ENCODE data around the gene CEP120.
A peak's percentile ranks its signal among the peaks of the same experiment; 100 is the strongest.
"Not testable (repeated sequence)": the region's sequence is repeated elsewhere in the genome, so short reads cannot be mapped to it uniquely, and the experiment has no call there.

Gene CEP120

DNA sequence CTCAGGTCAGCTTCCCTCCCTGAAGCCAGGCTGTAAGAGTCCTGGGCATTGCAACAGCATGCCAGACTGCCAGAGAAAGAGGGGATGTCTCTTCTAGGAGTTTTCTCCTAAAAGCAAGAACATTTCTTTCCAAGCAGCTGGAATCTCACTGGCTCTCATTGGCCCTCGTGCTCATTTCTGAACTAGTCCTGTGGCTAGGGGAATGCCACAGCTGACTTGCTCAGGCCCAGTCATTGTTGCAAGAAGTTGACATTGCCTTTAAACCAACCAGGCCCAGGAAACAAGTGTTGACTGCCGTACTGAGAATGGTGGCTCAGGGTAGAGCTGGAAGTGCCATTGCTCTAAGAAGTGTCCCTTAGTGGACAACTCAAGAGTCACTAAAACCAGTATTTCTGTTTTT is 15.0 kb upstream of the CEP120 start:
- DNase-seq: no peak

DNA sequence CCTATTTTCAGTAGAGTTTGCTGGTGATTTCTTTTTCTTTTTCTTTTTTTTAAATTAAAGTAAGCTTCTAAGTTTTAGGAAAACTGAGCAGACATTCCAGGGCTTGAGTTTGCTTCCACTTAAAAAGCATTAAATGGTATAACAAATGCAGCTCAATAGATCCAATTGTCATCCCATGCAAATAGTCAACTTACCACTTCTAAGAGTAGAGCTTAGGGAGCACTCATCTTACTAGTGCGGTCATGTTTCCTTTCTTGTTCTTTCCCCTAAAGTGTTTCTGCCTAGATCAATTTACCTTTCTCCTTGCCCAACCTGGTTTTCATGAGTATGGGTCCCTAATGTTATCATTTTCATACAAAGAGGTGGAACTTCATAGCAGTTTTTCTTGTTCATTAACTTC is 13.0 kb upstream of the CEP120 start:
- no peak for DNase-seq

DNA sequence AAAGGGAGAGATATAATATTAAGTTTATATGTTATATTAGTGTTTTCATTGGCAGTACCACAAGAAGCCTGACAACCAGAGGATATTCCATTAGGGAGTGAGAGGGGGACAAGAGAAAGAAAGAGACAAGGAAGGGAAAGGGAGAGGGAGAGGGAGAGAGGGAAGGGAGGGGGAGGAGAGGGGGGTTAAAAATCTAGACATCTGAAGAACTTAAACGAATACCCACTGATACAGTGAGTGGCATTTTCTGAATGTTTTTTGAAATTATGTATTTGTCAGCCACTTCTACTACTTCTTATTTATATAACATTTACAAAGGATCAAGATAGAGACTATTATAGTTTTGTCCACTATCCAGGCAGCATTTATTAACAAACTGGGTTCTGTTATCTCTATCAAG is 11.6 kb upstream of the CEP120 start:
- DNase-seq: no peak

DNA sequence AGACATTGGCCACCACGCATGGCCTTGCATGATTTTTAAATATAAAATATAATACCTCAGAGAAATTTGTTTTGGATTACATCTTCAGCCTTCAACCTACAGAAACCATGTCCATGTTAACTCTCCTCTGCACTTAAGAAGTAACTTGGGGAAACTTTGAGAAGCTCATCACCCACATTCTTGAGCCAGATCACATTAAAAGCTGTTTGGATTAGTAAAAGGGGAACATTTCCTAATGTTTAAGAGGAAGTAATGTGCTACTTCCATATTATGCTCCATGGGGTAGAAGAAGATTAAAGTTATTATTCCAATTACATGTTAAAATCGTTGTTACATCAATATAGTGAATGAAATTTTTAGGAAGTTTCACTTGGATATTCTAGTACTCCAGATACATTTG is 10.4 kb upstream of the CEP120 start:
- DNase-seq: no peak

DNA sequence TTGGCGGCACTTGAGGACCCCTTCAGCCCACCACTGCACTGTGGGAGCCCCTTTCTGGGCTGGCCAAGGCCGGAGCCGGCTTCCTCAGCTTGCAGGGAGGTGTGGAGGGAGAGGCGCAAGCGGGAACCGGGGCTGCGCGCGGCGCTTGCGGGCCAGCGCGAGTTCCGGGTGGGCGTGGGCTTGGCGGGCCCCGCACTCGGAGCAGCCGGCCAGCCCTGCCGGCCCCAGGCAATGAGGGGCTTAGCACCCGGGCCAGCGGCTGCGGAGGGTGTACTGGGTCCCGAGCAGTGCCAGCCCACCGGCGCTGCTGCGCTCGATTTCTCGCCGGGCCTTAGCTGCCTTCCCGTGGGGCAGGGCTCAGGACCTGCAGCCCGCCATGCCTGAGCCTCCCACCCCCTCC is 7.2 kb upstream of the CEP120 start:
- DNase-seq: not testable (repeated sequence)

DNA sequence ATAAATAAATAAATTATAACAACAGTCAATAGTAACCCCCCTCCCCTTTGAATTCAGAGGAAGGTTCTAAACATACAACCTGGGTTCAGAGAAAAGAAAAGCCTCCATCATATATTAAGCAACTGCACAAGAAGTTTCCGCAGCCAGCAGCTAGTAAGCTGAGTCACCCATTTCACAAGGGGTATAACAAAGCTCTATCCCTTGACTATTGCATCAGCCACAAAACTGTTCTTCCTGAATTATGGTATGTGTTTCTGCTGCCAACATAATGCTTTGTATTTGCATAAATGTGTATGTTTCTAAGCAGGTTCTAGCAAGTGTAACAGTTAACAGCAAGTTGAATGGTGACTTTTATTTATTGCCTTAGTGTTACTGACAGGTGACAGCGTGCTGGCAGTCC is 6.8 kb upstream of the CEP120 start:
- DNase-seq: peak; percentile 93

DNA sequence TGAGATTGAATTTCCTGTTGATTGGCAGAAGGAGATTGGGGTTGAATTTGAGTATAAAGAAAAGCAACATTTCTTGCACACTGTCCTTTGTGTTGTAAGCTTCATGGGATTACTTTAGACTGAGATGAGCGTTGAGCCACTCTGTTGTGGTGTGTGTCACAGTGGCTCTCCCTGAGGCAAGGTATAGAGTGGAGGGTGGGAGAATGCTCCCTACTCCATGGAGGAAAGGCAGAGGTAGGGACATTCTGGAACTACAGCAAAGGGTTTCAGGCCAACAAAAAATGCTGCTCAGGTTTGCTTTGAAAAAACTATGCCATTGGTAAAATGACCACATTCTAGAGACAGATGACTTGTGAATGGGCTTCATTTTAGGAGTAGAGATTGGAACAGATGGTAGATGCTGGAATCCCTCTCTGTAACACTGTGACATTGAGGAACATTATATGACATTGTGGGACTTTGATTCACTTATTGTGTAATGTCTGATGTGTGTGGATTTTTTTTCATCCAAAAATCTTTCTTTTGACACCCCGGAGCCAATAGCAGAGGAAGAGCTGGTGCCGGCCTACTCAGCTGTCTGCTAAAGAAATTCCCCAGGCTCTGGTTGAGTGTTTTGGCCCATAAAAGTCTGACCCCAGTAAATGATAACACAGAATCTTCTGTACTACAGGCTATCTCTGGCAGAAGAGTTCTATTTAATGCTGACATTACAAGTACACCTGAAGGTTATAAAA is 6.2 kb upstream of the CEP120 start:
- DNase-seq: no peak

DNA sequence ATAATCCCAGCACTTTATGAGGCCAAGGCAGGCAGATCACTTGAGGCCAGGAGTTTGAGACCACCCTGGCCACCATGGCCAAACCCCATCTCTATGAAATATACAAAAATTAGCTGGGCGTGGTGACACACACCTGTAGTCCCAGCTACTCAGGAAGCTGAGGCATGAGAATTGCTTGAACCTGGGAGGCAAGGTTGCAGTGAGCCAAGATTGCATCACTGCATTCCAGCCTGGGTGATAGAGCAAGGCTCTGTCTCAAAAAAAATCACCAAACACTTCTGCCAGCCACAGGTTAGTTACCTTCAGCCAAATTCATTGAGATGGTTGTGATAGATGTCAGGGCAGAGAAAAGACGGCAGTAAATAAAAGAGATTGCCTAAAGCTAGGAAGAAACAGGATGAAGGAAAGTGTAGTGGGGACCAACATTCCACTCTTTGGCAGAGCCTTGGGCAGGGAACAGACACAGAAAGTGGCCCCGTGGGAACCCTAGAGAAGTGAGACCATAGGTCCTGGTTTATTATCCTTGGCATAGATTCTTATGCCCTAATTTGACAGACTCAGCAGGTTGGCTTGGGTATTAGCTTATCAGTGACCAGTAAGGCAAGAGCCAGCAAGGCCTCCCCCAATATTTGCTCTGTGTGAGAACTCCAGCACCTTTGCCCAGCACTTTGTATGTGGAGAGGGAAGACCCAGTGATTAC is 5.5 kb upstream of the CEP120 start:
- DNase-seq: no peak

DNA sequence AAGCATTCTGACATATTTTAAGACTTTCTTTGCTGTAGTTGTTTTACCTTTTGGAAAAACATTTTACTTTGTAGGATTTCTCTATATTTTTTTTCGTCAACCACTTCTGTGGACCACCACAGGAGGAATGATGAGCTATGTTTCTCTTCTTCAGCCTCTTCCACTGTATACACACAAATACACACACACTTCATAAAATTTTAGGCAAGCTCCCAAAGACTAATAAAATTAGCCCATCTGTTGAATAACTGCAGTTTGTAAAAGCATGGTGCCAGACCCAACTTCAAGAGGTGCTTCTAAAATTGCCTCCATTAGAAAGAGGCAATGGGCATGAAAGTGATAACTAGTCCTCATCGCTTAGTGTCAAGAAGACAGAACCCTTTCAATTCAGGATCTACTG is 4.1 kb upstream of the CEP120 start:
- DNase-seq: no peak

DNA sequence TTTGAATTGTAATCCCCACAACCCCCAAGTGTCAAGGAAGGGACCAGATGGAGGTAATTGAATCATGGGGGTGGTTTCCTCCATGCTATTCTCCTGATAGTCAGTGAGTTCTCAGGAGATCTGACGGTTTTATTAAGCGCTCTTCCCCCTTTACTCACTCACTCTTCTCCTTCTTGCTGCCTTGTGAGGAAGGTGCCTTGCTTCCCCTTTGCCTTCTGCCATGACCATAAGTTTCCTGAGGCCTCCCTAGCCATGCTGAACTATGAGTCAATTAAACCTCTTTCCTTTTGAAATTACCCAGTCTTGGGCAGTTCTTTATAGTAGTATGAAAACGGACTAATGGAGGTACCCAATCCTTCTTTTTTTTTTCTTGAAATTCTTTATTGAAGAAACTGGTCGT is 2.2 kb upstream of the CEP120 start:
- no peak for DNase-seq

DNA sequence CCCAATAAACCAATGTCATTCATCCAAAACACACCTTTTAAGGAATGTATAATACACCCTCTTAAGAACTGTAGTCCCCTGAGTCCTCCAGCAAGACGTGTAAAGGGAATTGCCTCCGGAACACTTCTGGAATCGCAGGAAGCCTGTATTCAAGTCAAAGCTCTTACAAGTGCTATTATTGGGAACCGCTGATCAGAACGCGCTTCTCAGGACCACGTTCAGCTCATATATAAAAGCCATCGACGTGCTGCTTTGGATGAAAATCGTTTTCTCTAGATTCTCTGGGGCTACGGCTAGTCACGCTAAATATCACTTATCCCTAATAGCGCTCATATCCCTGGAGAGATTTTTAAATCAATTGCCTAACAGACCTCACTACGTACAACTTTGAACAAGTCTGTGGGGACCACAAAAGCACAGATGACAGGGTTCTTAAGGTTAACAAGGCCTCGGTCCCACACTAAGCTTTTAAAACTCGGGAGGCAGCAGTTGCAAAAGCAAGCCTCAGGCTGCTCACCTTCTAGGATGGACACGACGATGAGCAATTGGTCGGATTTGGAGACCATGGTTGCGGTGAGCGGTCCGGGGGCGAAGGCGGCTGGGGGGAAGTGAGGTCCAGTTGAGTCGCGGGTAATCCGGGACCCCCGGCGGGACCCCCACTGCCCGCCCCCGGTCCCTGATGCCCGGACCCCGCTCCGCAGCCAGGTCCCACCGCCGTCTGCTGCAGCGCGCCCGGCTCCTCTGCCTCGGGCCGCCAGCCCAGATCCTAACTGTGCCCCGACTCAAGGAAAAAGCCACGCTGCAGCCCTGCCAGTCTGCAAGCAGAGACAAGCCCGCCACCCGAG is 548 bp downstream of the CEP120 start:
- peak; percentile 21 for DNase-seq

DNA sequence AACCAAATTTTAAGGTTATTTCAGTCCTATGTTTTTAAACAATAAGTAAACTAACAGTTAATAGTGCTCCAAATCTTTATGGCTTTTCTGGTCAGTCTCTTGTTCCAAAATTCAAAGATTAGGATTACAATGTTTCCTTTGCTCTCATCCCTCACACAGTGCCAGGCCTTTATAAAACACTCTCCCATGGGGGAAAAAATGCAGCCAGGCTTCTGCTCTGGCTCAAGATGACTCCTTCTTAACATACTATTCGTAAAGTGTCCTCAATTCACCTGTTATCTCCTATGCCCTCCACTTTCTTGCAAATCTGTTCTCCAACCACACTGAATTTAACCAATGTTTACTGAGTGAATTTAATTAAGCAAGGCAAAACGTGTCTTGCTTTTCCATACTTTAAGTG is 1.4 kb downstream of the CEP120 start:
- no peak for DNase-seq

DNA sequence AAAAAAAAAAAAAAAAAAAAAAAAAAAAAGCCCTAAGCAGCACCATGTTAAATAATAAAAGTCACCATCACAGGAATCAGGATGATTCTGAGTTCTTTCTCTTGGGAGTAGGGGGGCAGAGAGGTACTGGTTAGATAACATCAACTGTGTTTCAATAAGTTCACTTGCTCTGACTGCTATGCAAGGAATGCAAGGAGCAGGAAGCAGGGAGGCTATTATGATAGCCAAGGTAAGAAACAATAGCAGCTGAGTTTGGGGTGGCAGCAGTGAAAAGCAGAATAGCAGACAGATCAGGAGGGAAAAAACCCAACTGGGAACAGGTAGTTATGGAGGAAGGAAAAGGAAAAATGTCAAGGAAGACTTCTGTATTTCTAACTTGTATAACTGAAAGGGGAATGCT is 8.2 kb downstream of the CEP120 start:
- DNase-seq: no peak

DNA sequence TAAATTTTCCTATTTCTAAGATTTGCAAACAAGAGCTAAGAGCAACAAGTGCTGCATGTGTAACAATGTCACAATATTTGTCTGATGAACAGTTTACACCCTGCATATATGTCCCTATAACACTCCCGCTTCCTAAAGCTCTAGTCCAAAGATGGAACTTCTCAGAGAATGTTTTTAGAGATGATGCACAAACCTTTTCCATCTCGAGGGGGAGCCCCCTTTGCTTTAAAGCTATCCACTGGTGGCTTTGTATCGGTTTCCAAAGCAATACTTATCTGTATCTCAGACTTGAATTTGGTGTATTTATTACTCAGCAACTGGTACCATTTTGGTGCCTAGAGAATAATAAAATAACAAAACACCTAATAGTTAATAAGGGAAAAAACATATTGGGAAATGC is 11.0 kb downstream of the CEP120 start:
- DNase-seq: no peak

DNA sequence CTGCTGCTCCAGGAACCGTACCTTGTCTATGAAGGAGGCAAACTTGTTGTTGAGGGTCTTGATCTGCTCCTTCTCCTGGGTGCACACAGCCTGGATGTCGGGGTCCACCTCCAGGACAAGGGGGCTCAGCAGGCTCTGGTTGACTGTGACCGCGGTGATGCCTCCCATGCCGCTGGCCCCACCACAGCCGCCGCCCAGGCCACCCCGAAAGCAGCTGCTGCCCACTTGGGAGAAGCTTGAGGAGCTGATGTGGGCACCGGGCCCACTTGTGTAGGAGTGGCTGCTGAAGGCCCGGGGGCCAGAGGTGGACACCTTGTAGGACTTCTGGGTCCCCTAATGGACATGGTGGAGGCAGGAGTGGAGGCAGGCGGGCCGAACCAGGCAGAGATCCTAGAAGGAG is 21.2 kb downstream of the CEP120 start:
- not testable (repeated sequence) for DNase-seq

DNA sequence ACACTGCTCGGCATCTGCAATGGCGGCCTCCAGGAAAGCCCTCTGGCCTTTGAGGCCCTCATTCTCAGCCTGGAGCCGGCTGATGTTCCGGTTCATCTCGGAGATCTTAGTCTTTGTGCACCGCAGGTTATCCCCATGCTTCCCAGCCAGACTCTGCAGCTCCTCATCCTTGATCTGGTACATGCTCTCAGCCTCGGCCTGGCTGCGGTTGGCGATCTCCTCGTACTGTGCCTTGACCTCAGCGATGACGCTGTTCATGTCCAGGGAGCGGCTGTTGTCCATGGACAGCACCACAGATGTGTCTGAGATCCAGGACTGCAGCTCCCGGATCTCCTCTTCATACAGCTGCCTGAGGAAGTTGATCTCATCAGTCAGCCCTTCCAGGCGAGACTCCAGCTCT is 21.9 kb downstream of the CEP120 start:
- DNase-seq: no peak

DNA sequence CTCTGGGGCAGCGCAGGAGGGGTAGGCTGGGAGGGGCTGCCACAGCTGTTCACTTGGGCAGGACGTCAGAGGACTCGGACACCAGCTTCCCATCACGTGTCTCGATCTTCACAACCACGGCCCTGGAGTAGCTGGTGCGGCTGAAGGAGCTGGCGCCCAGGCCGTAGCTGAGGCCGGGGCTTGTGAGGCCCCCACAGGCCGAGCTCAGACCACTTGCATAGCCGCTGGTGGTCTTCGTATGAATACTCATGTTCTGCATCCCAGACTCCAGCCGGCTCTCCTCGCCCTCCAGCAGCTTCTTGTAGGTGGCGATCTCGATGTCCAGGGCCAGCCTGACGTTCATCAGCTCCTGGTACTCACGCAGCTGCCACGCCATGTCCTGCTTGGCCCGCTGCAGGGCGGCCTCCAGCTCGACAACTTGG is 22.3 kb downstream of the CEP120 start:
- not testable (repeated sequence) for DNase-seq

DNA sequence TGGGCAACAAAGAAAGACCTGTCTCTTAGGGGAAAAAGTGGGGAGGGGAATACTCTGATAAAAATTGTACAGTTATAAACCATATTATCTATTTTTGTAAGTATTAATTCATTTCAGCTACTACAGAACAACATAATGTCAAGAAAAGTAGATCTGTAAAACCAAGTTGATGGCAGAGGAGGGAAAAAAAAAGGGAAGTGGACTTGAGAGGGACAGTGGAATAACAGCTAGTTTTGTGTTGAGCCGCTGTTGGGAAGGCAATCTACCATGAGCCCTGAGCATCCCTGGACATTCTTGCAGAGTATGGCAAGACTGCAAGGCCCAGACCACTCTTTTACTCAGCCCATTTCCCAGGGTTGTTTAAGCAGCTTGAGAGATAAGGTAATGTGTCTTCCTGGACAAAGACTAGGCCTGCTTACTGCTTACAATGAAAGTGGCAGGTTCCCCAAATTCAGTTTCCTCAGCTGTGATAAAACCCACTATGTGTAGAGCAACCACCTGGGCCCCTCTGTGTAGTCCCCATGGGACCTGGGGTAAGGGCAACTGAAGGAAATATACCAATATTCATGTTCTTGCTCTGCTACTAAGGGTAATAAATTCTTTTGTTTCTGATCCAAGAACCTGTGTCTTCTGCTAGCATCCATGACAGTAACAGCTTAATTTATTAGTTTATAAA is 25.0 kb downstream of the CEP120 start:
- no peak for DNase-seq

DNA sequence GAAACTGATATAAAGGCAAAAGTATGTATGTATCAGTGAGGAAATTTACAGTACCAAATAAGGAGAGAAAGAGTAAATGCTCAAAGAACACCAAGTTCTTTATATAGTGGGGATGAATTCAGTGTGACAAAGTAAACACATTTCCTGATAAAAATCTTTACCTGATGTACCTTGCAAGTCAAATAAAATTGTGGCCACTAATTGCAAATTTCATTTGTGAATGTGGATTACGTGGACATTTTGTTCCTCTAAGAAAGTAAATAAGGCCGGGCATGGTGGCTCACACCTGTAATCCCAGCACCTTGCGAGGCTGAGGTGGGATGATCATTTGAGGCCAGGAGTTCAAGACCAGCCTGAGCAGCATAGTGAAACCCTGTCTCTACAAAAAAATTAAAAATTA is 25.7 kb downstream of the CEP120 start:
- no peak for DNase-seq

DNA sequence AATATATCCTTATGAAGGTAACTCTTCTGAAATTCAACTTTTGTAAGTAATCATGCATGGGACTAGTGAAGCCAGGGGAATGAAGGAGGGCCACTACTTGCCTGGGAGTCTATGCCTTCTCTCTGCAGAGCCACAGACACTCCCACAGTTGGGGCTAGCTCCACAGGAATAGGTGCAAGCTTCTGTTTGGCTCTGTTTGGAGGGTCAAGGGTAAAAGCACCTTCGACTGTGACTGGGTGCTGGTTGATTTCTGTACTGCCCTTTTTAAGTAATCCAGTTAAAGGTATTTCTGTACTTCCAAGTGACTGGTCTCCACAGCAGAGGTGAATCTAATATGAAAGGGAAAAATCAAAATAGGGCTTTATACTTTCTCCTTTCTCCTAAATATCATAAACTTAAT is 32.2 kb downstream of the CEP120 start:
- DNase-seq: no peak

DNA sequence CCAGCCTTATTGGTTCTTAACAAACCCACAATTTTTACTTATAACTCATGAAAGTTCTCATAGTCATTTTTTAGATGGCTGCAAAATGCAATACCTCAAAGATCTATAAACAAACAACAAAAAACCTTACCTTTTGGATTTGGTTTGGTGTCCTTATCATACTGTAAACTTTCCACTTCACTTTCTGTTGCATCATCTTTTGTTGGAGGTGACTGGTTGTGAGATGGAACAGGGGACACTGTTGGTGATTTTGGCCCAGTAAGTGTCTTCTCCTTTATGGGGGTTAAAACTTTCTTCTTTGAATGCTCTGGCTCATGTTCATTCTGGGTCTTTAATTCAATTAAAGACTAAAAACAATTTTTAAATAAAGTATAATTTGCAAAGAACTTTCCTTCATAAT is 33.4 kb downstream of the CEP120 start:
- DNase-seq: no peak

DNA sequence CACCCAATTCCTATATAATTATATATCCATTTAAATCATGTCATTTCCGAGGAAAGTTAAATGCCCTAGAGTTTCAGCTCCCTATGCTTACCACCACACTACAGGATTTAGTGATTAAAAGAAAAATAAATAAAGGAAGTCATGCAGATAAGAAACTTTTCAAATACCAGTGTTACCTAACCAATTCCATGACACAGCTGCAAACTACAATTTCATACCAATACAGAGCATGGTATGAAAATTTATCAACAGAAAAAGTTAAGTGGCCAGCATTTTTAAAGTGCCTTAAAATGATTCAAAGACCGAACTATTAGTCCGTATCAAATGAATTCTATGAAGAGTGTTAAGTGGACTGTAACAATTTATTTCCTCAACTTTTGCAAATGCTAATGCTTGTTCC is 35.9 kb downstream of the CEP120 start:
- no peak for DNase-seq

DNA sequence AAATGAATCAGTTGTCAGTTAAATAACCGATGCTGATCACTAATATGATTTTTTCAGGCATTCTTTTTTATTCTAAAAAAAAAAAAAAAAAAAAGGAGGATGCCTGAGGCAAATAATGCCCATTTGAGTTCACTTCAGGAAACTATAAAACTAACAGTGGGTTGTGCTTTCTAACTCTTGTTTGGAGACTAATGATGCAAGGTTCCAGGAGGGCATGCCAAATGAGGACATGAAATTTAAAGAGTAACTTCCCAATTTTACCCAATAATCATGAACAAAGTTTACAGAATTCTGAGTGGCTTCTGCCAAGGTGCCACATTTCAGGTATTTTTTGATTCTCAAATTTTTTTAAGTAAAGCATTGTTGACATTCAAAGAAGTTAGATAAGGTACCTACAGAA is 41.0 kb downstream of the CEP120 start:
- DNase-seq: no peak

All from fibroblast of skin of right quadriceps (primary cell).